Heart right ventricle (tissue), 16 donors: ENCODE data around the gene TCAF1. TPM values are rescaled to one million over a fixed set of nuclear protein-coding genes. Genes with fewer than 3 reads are reported as not detected.

ENCODE experiments used
- ATAC-seq, 8 donors: fragments of 200-7000 bp; cut with Tn5 transposase; one replicate each; pipeline ENCODE4 v1.9.1; 2020; ENCODE audit warnings: mild to moderate bottlenecking in 8 of 8, moderate library complexity in 8 of 8, moderate number of reproducible peaks in 1 of 8
- DNase-seq, 2 donors: peaks; one replicate each; pipeline ENCODE4 v3.0.0-alpha.2; 2020
- H3K27ac ChIP-seq, 10 donors: fragments of 200-600 bp; sonication (generic) in 2 of 10; one replicate each; pipeline versions ENCODE4 v1.5.0 to v1.8.0; 2020 to 2022; ENCODE audit warnings: mild to moderate bottlenecking in 3 of 10
- H3K27me3 ChIP-seq, 7 donors: fragments of 200-600 bp; one replicate each; pipeline ENCODE4 v1.8.0; 2021 to 2022; ENCODE audit warnings: mild to moderate bottlenecking in 2 of 7
- H3K36me3 ChIP-seq, 9 donors: fragments of 200-600 bp; sonication (generic) in 1 of 9; one replicate each; pipeline versions ENCODE4 v1.5.0 to v1.8.0; 2020 to 2022; ENCODE audit warnings: mild to moderate bottlenecking in 2 of 9
- H3K4me1 ChIP-seq, 9 donors: fragments of 200-600 bp; sonication (generic) in 1 of 9; one replicate each; pipeline versions ENCODE4 v1.5.0 to v1.8.0; 2020 to 2022; ENCODE audit warnings: mild to moderate bottlenecking in 4 of 9
- H3K4me3 ChIP-seq, 10 donors: fragments of 200-600 bp; sonication (generic) in 2 of 10; one replicate each; pipeline versions ENCODE4 v1.5.0 to v1.8.0; 2020 to 2022; ENCODE audit warnings: mild to moderate bottlenecking in 7 of 10, moderate library complexity in 2 of 10
- H3K9me3 ChIP-seq, 11 donors: fragments of 200-600 bp in 10 of 11; sonication (generic) in 2 of 11; one replicate each; pipeline versions ENCODE4 v1.5.0 to v1.8.0; 2013 to 2022; ENCODE audit warnings: mild to moderate bottlenecking in 2 of 11, control low read depth in 1 of 11, moderate library complexity in 1 of 11
- WGBS, 2 donors: extraction: QIAGEN DNeasy Blood & Tissue Kit; methylation state at CpG; one replicate each; pipeline ENCODE4 v1.1.7; 2013; ENCODE audit warnings: inconsistent platforms in 1 of 2; 5-methylcytosine and 5-hydroxymethylcytosine counted together
- intact Hi-C, 10 donors: fragments of 100-400 bp; cut with DNase I; formaldehyde crosslinking; loops; one replicate each; pipeline versions ENCODE4 v1.11.1 to v1.14.2; 2022
- polyA plus RNA-seq, 2 donors: library from polyadenylated mRNA; stranded (reverse); fragments of 200-250 nt; gene quantifications; one replicate each; pipeline ENCODE4 v1.2.3, GENCODE V29; 2013
- total RNA-seq, 10 donors: library from RNA; stranded (reverse); fragmentation: NEBNext Ultra II Directional in 3 of 10; extraction: Animal tissue kit (Norgen Biotek cat#: 25700) in 3 of 10; gene quantifications; one replicate each; pipeline versions ENCODE4 v1.2.1 to v1.2.4, GENCODE V29; 2021 to 2023
- TF ChIP-seq, protein P1 (sequence below), 9 donors: fragments of 200-600 bp; sonication (generic) in 2 of 9; IDR thresholded peaks; one replicate each; pipeline versions ENCODE4 v1.5.0 to v1.8.0; 2021 to 2022; ENCODE audit warnings: antibody characterized with exemption in 9 of 9, mild to moderate bottlenecking in 5 of 9, moderate library complexity in 1 of 9
- donor health status: Arrhythmogenic right ventricular cardiomyopathy.
- donor health status: ischemic (EF 13 %, LVEDD 7.1; RV severe dilation, severe dysfunction).
- donor health status: healthy with polysubstance abuse.
- donor health status: DM: no; HTN: yes; CAD: no.
- donor health status: DM: no; HTN: no; CAD: no.
- donor health status: ischemic (EF 25% LVEDD 6.9; RV normal size, moderate dysfunction).
- donor health status: ischemic (EF 25% LVEDD 5.7; RV mildly dilated, moderate dysfunction).
- donor health status: healthy.
- donor health status: DM: yes; HTN: yes; CAD: no.
- donor health status: Ischemic cardiomyopathy.
- donor health status: ischemic (EF 35%, LVEDD 5.7; RV mildly dilated, moderate dysfunction).
- donor health status: nonischemic (EF 11% LVEDD 7.7; RV severe dilation, severe dysfunction).
- donor health status: DM: yes; HTN: yes; CAD: no.
- donor health status: PGD.
- donor health status: ischemic (EF 29% LVEDD 5.4; RV normal size, mild dysfunction).
- donor health status: nonischemic (EF 23%, LVEDD 6.1; RV moderate dilation, normal function).

Gene TCAF1
- total and polyA plus RNA-seq, 12 donors = 9.3 to 62.8 (median 55.5) TPM

DNA sequence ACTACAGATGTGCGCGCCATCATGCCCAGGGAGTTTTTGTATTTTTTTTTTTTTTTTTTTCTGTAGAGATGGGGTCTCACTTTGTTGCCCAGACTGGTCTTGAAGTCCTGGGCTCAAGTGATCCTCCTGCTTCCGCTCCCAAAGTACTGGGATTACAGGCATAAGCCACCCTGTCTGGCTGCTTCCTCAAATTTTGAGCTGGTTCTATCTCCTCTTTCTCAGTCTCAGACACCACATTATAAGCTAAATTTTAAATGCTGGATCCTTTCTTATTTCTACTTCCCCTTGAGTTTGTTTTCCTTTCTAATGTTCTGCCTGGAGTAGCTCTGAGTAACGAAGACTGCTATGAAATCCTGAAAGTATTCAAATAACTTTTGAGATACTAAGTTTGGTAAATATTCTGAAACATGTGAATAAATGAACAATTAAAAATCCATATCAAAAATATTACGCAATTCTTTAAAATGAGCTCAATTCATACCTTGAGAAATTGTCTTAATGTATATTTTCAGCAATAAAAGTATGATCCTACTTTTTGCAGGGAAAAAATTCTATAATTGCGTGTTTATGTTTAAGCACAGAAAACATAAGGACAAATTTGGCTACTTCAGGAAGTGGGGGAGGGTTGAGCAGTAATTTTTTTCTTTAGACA is 15.0 kb downstream of the TCAF1 start:
- Histone ChIP-seq H3K27ac (no peak overlapping the region), H3K9me3 (peaks cover 0 to 38% (median 5%) of the 10 kb centered on the region in 11 donors), H3K4me3 (no peak overlapping the region), H3K36me3 (peaks cover 0 to 16% (median 0%) of the 10 kb centered on the region in 9 donors), H3K4me1 (peaks cover 0 to 19% (median 5%) of the 10 kb centered on the region in 9 donors), H3K27me3 (peaks cover 0 to 32% (median 0%) of the 10 kb centered on the region in 7 donors)
- intact Hi-C loops = no loop called here
- no peak for DNase-seq
- no peak for ATAC-seq
- WGBS, 2 donors = 93 to 96% methylated on average over 6 of the region's 6 CpGs
- TF ChIP-seq, protein P1, sequence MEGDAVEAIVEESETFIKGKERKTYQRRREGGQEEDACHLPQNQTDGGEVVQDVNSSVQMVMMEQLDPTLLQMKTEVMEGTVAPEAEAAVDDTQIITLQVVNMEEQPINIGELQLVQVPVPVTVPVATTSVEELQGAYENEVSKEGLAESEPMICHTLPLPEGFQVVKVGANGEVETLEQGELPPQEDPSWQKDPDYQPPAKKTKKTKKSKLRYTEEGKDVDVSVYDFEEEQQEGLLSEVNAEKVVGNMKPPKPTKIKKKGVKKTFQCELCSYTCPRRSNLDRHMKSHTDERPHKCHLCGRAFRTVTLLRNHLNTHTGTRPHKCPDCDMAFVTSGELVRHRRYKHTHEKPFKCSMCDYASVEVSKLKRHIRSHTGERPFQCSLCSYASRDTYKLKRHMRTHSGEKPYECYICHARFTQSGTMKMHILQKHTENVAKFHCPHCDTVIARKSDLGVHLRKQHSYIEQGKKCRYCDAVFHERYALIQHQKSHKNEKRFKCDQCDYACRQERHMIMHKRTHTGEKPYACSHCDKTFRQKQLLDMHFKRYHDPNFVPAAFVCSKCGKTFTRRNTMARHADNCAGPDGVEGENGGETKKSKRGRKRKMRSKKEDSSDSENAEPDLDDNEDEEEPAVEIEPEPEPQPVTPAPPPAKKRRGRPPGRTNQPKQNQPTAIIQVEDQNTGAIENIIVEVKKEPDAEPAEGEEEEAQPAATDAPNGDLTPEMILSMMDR (IDR thresholded peaks at IDR 0.05) = no peak

DNA sequence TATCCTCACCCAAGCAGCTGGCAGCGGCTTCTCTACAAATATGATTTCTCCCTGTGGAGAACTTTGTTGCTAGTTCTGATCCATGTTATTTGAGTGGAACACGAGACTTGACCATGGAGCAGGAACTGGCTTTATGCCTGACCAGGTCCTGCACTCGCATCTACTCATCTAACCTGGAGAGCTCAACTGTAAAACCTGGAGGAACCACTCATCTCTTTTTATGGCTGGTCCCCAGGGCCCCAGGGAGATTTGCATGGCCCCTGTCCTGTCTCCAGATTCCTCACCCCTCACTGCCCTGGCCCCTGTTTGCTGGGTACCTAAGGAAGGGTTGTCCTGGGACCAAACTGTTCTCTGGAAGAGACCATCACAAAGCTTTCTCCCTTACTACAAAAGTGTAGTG is 16.0 kb downstream of the TCAF1 start:
- WGBS, 2 donors = 77 to 83% methylated on average over 3 of the region's 3 CpGs
- Histone ChIP-seq H3K4me1 (peaks cover 0 to 24% (median 13%) of the 10 kb centered on the region in 9 donors), H3K36me3 (peaks cover 0 to 16% (median 0%) of the 10 kb centered on the region in 9 donors), H3K27ac (no peak overlapping the region), H3K4me3 (no peak overlapping the region), H3K9me3 (peaks cover 0 to 28% (median 5%) of the 10 kb centered on the region in 11 donors), H3K27me3 (peaks cover 0 to 32% (median 0%) of the 10 kb centered on the region in 7 donors)
- no peak for DNase-seq
- TF ChIP-seq, protein P1 (IDR thresholded peaks at IDR 0.05) = no peak
- intact Hi-C loops = no loop called here
- no peak for ATAC-seq

DNA sequence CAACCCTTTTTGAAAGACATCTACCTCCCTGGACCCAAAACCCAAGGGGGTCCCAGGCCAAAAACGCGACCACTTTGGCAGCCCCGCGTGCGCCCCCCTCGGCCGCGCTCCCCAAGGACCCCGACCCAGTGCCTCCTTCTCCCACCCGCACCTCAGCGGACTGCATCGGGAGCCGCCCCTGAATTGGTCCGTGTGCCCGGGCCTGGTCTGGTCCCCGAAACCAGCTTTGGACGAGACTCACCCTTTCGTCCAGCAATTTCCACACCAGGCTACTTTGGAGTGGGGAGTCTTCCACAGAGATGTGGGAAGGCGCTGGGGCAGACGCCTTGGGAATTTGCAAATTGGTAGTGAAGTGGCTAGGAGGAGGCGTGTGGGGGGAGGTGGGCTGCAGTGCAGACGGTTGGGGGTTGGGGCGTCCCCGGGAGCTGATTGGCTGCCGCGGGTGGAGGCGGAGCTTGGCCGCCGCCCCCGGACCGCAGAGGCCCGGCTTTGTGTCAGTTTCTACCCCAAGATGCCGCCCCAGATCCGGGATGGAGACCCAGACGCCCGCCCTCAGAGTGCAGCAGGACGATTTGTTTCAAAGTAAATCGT is 16.9 kb downstream of the TCAF1 start:
- TF ChIP-seq, protein P1 (IDR thresholded peaks at IDR 0.05) = no peak
- DNase-seq (peak; percentile 30 to 31), ATAC-seq (peak in 3 of 8 donors; percentile 12 to 52 (median 39))
- intact Hi-C loops = loop anchor here in 1 of 10 donors (5.0 kb wide), 1 partner anchor 137 kb away; no protein-coding TSS in a partner anchor
- peak overlapping the region in 9 of 10 donors; percentile 11 to 54 (median 37) for H3K4me3 ChIP-seq
- H3K27ac ChIP-seq = no peak overlapping the region
- H3K4me1 ChIP-seq = peaks cover 0 to 31% (median 18%) of the 10 kb centered on the region in 9 donors
- H3K36me3 ChIP-seq = peaks cover 0 to 16% (median 0%) of the 10 kb centered on the region in 9 donors
- H3K9me3 ChIP-seq = peaks cover 0 to 20% (median 5%) of the 10 kb centered on the region in 11 donors
- WGBS, 2 donors = 19 to 20% methylated on average over 38 of the region's 38 CpGs
- H3K27me3 ChIP-seq = peaks cover 0 to 32% (median 0%) of the 10 kb centered on the region in 7 donors

DNA sequence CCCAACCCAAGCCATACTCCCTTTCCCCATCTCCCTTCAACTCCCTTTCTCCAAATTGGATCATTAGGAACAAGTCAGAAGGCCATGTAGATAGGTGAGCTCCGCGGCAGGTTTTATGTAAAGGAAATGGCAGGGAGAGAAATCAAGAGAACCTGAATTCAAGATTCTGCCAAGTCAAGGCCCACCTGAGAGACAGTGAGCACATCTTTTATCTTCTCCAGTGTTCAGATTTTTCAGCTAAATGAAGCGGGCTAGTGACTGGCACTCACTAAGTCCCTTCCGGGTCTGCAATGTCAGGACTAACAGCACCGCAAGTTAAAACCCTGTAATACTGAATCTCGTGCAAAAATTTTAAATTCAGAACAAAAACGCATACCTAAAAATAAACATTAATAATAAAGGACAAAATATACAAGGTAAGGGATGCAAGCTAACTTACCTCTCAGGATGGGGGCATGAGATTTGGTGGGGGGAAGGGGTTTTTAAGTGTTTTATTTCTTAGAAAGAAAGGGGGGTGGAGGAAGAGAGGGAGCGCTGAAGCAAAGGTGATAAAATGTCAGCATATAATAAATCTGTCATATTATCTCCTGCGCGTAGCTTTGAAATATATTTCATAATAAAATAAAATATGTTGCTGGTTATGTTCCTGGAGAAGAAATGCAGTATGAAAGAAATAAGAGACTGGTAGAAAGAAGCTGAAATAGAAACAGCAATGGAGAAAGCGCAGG is 17.6 kb downstream of the TCAF1 start:
- Histone ChIP-seq H3K9me3 (peaks cover 0 to 14% (median 5%) of the 10 kb centered on the region in 11 donors), H3K4me1 (peaks cover 0 to 31% (median 18%) of the 10 kb centered on the region in 9 donors), H3K36me3 (peaks cover 0 to 16% (median 0%) of the 10 kb centered on the region in 9 donors), H3K4me3 (peak overlapping the region in 8 of 10 donors; percentile 30 to 54 (median 38)), H3K27ac (no peak overlapping the region), H3K27me3 (peaks cover 0 to 32% (median 0%) of the 10 kb centered on the region in 7 donors)
- intact Hi-C loops = loop anchor here in 1 of 10 donors (5.0 kb wide), 1 partner anchor 138 kb away; no protein-coding TSS in a partner anchor
- WGBS, 2 donors = 72 to 77% methylated on average over 11 of the region's 11 CpGs
- no peak for DNase-seq
- TF ChIP-seq, protein P1 (IDR thresholded peaks at IDR 0.05) = no peak
- ATAC-seq = no peak
